ENCODE measurements around the gene SRRM3. TPM values are rescaled to one million over a fixed set of nuclear protein-coding genes. Genes with fewer than 3 reads are reported as not detected.

The SRRM3 gene
- total and polyA plus RNA-seq, 9 of the 15 experiments (the other 6 are each of a cell fraction or from before 2014, with no cell fraction given), result 0.04 to 0.91 (median 0.46) TPM; not detected in 2

DNA sequence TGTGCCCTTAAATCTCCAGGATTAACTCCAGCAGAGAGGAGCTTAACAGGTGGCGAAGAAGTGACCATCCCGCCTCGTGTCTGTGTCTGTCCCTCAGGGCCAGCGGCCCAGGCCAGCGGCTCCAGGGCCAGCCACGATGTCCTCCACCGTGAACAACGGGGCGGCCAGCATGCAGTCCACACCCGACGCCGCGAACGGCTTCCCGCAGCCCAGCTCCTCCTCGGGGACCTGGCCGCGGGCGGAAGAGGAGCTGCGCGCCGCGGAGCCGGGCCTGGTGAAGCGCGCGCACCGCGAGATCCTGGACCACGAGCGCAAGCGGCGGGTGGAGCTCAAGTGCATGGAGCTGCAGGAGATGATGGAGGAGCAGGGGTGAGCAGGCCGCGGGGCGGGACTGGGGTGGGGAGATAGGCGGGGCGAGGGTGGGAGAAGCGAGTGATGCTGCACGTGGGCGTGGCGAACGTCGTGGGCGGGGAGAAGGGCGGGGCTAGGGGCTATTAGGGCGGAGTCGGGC is 33.3 kb downstream of the SRRM3 start (continued):
- TF ChIP-seq, protein P1, sequence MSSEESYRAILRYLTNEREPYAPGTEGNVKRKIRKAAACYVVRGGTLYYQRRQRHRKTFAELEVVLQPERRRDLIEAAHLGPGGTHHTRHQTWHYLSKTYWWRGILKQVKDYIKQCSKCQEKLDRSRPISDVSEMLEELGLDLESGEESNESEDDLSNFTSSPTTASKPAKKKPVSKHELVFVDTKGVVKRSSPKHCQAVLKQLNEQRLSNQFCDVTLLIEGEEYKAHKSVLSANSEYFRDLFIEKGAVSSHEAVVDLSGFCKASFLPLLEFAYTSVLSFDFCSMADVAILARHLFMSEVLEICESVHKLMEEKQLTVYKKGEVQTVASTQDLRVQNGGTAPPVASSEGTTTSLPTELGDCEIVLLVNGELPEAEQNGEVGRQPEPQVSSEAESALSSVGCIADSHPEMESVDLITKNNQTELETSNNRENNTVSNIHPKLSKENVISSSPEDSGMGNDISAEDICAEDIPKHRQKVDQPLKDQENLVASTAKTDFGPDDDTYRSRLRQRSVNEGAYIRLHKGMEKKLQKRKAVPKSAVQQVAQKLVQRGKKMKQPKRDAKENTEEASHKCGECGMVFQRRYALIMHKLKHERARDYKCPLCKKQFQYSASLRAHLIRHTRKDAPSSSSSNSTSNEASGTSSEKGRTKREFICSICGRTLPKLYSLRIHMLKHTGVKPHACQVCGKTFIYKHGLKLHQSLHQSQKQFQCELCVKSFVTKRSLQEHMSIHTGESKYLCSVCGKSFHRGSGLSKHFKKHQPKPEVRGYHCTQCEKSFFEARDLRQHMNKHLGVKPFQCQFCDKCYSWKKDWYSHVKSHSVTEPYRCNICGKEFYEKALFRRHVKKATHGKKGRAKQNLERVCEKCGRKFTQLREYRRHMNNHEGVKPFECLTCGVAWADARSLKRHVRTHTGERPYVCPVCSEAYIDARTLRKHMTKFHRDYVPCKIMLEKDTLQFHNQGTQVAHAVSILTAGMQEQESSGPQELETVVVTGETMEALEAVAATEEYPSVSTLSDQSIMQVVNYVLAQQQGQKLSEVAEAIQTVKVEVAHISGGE (CRISPR knock-in tag; IDR thresholded peaks at IDR 0.05), result no peak
- TF ChIP-seq EGR1 (conservative IDR thresholded peaks at IDR 0.05) (peak; percentile 77), ELF2 (CRISPR knock-in tag; IDR thresholded peaks at IDR 0.05) (no peak)
- TF ChIP-seq, protein P2, sequence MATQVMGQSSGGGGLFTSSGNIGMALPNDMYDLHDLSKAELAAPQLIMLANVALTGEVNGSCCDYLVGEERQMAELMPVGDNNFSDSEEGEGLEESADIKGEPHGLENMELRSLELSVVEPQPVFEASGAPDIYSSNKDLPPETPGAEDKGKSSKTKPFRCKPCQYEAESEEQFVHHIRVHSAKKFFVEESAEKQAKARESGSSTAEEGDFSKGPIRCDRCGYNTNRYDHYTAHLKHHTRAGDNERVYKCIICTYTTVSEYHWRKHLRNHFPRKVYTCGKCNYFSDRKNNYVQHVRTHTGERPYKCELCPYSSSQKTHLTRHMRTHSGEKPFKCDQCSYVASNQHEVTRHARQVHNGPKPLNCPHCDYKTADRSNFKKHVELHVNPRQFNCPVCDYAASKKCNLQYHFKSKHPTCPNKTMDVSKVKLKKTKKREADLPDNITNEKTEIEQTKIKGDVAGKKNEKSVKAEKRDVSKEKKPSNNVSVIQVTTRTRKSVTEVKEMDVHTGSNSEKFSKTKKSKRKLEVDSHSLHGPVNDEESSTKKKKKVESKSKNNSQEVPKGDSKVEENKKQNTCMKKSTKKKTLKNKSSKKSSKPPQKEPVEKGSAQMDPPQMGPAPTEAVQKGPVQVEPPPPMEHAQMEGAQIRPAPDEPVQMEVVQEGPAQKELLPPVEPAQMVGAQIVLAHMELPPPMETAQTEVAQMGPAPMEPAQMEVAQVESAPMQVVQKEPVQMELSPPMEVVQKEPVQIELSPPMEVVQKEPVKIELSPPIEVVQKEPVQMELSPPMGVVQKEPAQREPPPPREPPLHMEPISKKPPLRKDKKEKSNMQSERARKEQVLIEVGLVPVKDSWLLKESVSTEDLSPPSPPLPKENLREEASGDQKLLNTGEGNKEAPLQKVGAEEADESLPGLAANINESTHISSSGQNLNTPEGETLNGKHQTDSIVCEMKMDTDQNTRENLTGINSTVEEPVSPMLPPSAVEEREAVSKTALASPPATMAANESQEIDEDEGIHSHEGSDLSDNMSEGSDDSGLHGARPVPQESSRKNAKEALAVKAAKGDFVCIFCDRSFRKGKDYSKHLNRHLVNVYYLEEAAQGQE (IDR thresholded peaks at IDR 0.05; ENCODE audit: borderline replicate concordance), result peak; percentile 14; the same call in 1 of the 2 replicates
- TF ChIP-seq, protein P2 (CRISPR knock-in tag; IDR thresholded peaks at IDR 0.05; ENCODE audit: low read depth), result no peak
- TF ChIP-seq, protein P3, sequence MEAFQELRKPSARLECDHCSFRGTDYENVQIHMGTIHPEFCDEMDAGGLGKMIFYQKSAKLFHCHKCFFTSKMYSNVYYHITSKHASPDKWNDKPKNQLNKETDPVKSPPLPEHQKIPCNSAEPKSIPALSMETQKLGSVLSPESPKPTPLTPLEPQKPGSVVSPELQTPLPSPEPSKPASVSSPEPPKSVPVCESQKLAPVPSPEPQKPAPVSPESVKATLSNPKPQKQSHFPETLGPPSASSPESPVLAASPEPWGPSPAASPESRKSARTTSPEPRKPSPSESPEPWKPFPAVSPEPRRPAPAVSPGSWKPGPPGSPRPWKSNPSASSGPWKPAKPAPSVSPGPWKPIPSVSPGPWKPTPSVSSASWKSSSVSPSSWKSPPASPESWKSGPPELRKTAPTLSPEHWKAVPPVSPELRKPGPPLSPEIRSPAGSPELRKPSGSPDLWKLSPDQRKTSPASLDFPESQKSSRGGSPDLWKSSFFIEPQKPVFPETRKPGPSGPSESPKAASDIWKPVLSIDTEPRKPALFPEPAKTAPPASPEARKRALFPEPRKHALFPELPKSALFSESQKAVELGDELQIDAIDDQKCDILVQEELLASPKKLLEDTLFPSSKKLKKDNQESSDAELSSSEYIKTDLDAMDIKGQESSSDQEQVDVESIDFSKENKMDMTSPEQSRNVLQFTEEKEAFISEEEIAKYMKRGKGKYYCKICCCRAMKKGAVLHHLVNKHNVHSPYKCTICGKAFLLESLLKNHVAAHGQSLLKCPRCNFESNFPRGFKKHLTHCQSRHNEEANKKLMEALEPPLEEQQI (IDR thresholded peaks at IDR 0.05), result no peak
- TF ChIP-seq, protein P4, sequence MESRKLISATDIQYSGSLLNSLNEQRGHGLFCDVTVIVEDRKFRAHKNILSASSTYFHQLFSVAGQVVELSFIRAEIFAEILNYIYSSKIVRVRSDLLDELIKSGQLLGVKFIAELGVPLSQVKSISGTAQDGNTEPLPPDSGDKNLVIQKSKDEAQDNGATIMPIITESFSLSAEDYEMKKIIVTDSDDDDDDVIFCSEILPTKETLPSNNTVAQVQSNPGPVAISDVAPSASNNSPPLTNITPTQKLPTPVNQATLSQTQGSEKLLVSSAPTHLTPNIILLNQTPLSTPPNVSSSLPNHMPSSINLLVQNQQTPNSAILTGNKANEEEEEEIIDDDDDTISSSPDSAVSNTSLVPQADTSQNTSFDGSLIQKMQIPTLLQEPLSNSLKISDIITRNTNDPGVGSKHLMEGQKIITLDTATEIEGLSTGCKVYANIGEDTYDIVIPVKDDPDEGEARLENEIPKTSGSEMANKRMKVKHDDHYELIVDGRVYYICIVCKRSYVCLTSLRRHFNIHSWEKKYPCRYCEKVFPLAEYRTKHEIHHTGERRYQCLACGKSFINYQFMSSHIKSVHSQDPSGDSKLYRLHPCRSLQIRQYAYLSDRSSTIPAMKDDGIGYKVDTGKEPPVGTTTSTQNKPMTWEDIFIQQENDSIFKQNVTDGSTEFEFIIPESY (CRISPR knock-in tag; IDR thresholded peaks at IDR 0.05), result peak; percentile 57; the same call in 1 of the 2 replicates
- TF ChIP-seq, protein P5, sequence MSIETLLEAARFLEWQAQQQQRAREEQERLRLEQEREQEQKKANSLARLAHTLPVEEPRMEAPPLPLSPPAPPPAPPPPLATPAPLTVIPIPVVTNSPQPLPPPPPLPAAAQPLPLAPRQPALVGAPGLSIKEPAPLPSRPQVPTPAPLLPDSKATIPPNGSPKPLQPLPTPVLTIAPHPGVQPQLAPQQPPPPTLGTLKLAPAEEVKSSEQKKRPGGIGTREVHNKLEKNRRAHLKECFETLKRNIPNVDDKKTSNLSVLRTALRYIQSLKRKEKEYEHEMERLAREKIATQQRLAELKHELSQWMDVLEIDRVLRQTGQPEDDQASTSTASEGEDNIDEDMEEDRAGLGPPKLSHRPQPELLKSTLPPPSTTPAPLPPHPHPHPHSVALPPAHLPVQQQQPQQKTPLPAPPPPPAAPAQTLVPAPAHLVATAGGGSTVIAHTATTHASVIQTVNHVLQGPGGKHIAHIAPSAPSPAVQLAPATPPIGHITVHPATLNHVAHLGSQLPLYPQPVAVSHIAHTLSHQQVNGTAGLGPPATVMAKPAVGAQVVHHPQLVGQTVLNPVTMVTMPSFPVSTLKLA (conservative IDR thresholded peaks at IDR 0.05), result peak in 1 of 2 experiments; percentile 61; a peak in 2 of 4 replicates

Measured in K562 (cell line).